HG03139 (cell line): ENCODE data around the gene CPEB3.
"Not testable (repeated sequence)": the region's sequence is repeated elsewhere in the genome, so short reads cannot be mapped to it uniquely, and the experiment has no call there.

Source experiments
- ATAC-seq: cut with Tn5 transposase; IDR thresholded peaks from one replicate; pipeline ENCODE4 v1.9.1; 2021; ENCODE audit not compliant: unreplicated experiment

The CPEB3 gene

DNA sequence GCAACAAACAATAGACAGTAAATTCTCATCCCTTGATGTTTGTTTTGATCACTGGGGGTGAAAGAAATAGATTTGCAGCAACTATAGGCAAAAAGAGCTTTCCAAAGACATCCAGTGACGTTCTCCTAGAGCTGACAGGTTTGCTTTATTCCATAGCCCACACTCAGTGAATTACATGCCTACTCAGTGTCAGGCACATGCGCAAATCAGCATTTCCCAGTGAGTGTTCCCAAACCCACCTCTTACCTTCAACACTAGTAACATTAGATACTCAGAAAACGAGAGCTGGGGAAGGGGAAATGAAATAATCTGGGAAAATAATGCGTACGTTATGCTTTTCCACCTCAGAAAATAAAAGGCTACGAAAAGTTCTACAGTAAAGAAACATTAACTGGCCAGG lies 144.1 kb downstream of the CPEB3 start:
- ATAC-seq = no peak

DNA sequence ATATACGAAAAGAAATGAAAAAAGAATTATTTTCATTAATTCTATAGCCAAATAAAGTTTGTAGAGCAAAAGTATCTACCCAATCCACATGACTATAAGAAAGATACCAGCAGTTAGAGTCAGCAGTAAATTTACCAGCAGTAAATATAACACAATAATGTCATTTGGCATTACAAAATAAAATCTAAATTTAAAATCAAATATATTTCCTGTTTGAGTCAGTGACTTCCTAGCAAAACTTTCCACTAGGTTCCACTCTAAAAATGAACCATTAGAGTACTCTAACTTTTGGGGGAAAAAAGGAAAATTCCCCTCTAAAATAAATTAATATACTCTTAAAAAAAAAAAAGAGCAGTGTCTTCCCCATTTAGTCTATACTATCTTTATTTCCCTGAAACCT lies 144.8 kb downstream of the CPEB3 start:
- ATAC-seq = no peak

GRCh38 chr10:92142949-92143348 lies 147.9 kb downstream of the CPEB3 start:
- no peak for ATAC-seq

GRCh38 chr10:92142512-92142911 lies 148.4 kb downstream of the CPEB3 start:
- ATAC-seq = no peak

GRCh38 chr10:92141147-92141546 lies 149.7 kb downstream of the CPEB3 start:
- ATAC-seq = not testable (repeated sequence)

GRCh38 chr10:92134049-92134448 lies 156.8 kb downstream of the CPEB3 start:
- ATAC-seq = not testable (repeated sequence)

DNA sequence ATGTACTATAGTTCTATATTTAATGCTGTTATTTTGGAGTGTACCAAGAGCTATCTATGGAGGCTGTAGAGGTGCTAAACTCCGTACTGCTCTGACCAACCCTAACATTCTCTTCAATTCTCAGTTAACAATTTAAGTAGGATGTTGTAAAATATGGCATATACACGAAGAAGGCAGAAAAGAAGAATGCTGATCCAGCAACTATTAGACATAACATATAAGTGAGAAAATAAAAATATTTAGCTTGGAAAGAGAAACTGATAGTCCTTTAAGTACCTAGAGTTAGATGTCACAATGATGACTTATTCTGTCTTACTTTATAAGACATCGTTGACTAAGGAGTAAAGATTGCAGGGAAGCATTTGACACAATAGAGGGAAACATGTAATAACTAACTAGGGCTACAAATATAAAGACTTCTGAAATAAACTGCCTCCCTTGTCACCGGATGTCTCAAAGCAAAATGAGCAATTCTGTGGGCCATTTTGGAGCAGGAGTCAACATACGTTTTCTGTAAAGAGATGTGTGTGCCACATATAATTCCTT lies 159.5 kb downstream of the CPEB3 start:
- no peak for ATAC-seq

- ATAC-seq = no peak
These were observed 160.1 kb downstream of the CPEB3 start for GRCh38 chr10:92130622-92131274.

GRCh38 chr10:92126100-92126650 lies 164.7 kb downstream of the CPEB3 start:
- ATAC-seq = no peak

- no peak for ATAC-seq
These were observed 165.7 kb downstream of the CPEB3 start for GRCh38 chr10:92125144-92125543.

GRCh38 chr10:92124616-92125143 lies 166.2 kb downstream of the CPEB3 start:
- no peak for ATAC-seq

- no peak for ATAC-seq
These were observed 166.9 kb downstream of the CPEB3 start for GRCh38 chr10:92124020-92124419.

DNA sequence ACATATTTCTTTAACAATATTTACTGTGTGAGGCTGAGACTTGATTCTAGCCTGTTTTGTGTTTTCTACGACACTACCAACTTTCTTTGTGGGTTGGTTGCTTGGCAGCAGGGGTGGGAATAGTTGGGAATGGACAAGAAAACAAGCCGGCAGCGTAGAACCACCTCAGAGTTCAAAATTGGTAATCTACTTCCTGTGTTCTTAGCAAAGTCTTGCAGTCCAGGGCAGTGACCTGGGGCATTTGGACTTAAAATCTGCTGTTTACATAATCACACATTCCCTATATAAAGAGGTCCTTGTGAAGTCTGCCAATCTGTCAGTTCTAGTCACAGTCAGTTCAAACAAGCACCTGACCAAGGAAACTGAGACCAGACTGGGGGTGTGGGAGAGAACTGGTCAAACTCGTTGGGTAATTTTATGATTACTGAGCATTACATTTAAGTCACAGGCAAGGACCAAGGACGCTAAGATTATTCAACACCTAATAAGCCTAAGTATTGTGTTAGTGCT lies 167.9 kb downstream of the CPEB3 start:
- ATAC-seq = no peak

GRCh38 chr10:92121686-92122492 lies 169.0 kb downstream of the CPEB3 start:
- ATAC-seq = no peak

DNA sequence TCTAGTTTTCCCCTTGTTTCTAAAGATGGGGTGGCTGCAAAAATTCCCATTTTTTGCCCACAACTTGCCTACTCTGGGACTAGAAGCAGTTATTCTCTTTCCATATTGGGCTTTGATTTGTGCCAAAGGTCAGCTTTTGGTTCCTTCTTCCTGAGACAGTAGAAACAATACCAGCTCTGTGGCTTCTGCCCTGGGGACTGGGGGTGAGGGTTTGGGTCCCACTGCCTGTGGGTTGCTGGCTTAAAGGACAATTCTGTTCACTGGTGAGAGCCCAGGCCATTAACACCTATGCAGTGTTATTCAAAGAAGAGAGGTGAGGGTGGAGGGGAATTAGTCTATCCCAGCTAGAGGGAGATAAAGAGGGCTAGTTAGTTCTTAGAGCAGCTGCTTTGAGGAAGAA lies 171.5 kb downstream of the CPEB3 start:
- no peak for ATAC-seq

- not testable (repeated sequence) for ATAC-seq
These were observed 176.0 kb downstream of the CPEB3 start for GRCh38 chr10:92114917-92115316.

GRCh38 chr10:92113911-92114600 lies 176.8 kb downstream of the CPEB3 start:
- no peak for ATAC-seq

GRCh38 chr10:92112462-92112861 lies 178.4 kb downstream of the CPEB3 start:
- ATAC-seq = no peak

DNA sequence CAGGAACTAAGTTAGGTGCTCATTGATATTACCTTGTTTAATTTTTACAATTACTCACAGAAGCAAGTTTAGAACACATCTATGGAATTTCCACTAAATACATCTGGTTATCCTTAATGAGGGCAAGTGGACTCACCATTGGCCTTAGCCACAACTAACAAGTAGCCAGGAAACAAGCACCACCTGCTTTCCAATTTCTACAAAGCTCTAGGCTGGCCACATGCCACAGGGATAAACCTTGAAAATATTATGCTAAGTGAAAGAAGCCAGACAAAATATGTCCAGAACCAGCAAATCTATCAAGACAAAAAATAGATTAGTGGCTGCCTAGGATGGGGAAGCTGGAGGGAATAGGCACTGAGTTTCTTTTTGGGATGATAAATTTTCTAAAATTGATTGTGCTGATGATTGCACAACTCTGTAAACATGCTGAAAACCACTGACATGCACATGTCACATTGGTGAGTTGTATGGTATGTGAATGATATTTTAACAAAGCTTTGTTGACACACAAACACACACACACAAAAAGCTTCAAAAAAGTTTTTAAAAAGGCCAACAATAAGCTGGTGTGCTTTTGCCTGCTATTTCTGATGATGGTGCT lies 179.4 kb downstream of the CPEB3 start:
- ATAC-seq = no peak

GRCh38 chr10:92110039-92110794 lies 180.7 kb downstream of the CPEB3 start:
- ATAC-seq = no peak
